ENCODE measurements around the gene DCAF7. TPM values are rescaled to one million over a fixed set of nuclear protein-coding genes. Genes with fewer than 3 reads are reported as not detected.

The DCAF7 gene
- total and polyA plus RNA-seq, 2 of the 4 experiments (the other 2 are of a cell fraction): 40.9 to 52.8 TPM

DNA sequence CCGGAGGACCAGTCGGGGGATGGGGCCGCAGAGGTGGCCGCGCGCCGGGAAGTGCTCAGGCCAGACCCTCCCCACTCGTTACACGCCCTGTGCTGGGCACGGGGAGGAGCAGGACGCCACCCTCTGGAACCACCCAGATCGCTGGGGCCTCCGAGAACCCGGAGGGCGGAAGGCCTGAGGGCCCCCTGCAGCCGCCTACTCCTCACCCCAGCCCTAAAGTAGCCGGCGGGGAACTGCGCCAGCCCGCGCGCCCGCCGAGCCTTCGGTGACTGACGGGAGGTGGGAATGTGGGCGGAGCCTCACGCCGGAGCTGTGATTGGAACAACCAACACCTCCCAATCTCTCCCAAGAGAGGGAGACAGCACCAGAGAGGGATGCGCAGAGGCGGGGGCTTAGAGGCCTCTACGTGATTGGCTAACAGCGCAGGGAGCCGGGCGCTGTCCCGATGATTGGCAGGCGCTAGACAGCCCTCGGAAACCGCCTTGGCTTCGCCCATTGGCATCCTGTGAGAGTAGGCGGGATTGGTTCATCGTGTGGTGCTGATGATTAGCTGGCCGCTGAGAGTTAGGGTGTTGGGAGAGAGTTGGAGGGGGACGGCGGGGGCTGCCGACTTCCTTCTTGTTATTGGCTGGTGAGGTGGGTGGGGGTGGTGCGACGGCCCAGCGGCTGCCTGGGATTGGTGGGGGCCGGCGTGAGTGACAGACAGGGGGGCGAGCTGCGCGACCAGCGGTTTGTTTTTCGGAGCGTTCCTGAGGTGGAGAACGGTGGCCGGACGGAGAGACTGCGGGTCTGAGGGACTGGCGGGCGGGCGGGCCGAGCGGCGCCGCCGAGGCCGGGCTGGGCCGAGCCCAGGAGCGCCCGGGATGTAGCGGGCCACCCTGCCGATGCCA lies 71.7 kb downstream of the DCAF7 start, which contains the start of gene MAP3K3:
Gene MAP3K3 (plus strand): TSS at position 734 of the 890 bp plus-strand sequence. CDS start 343 bp downstream, outside the sequence.
- no peaks in the 10 kb centered on the region for H3K27me3 ChIP-seq (ENCODE audit: control insufficient read depth, insufficient read depth, low read length)
- ChIA-PET CTCF (interaction anchor here (1.9 kb wide), 1 partner anchor 10 kb away, joined by 8 read pairs; no protein-coding TSS in a partner anchor), POLR2A (ENCODE audit: unreplicated experiment) (no interaction called here)
- H3K23ac ChIP-seq (ENCODE audit: low read depth, low read length): no peak within 1 kb of the TSS
- WGBS, 2 experiments (ENCODE audit: extremely low coverage in 2 of 2, insufficient read length in 1 of 2): 1% methylated on average over 17 of the region's 75 CpGs; no CpG with 5 or more reads in 1 of the 2 experiments
- H2AFZ ChIP-seq (replicated peaks; ENCODE audit: low read length, poor library complexity): peak within 1 kb of the TSS; percentile 94
- intact Hi-C loops (cut with micrococcal nuclease) (no loop called here), dilution Hi-C loops (cut with HindIII; ENCODE audit: low sequenced_read_pairs, unreplicated experiment) (no loop called here), in situ Hi-C loops (cut with MboI; ENCODE audit: low sequenced_read_pairs) (no loop called here)
- ATAC-seq (ENCODE audit: low read depth) (peak; percentile 91), DNase-seq (peak; percentile 100)
- H3K4ac ChIP-seq (ENCODE audit: low read depth, low read length): peak within 1 kb of the TSS; percentile 34
- 0 out of 2 replicates have a peak, but pooled peaks cover 3% of the 10 kb centered on the region for H3K9me1 ChIP-seq (ENCODE audit: insufficient read depth, low read length)
- H3K9ac ChIP-seq (ENCODE audit: low read depth, low read length): peak within 1 kb of the TSS; percentile 61
- H4K8ac ChIP-seq (ENCODE audit: low read depth in 2 of 2, low read length in 2 of 2): peak within 1 kb of the TSS; percentile 50 to 78; a peak in 2 of 4 replicates
- peak within 1 kb of the TSS; percentile 74 for H3K4me2 ChIP-seq (ENCODE audit: low read depth, low read length)
- no peaks in the 10 kb centered on the region for H3K36me3 ChIP-seq (ENCODE audit: control insufficient read depth, insufficient read depth, low read length)
- H4K20me1 ChIP-seq (ENCODE audit: insufficient read depth, low read length): peaks cover 12% of the 10 kb centered on the region
- peak within 1 kb of the TSS; percentile 65 for H3K4me3 ChIP-seq (ENCODE audit: insufficient read depth, low read depth, low read length)
- no peak within 1 kb of the TSS for H2BK15ac ChIP-seq (ENCODE audit: low read depth, low read length)
- peaks cover 5% of the 10 kb centered on the region; the same call in 1 of the 2 replicates for H3K4me1 ChIP-seq (ENCODE audit: control insufficient read depth, insufficient read depth, low read length)
- H2BK120ac ChIP-seq (ENCODE audit: low read depth, low read length): no peak within 1 kb of the TSS
- TF ChIP-seq CEBPB (IDR thresholded peaks at IDR 0.05; ENCODE audit: low read depth, low read length) (peak; percentile 68), POLR2A (IDR thresholded peaks at IDR 0.05; ENCODE audit: low read depth, low read length) (peak; percentile 60), FOS (IDR thresholded peaks at IDR 0.05; ENCODE audit: low read depth, low read length) (0 out of 2 replicates have a peak, but pooled peaks have one; percentile 3), MAZ (IDR thresholded peaks at IDR 0.05; ENCODE audit: borderline replicate concordance, low read depth, low read length) (peak; percentile 93; the same call in 1 of the 2 replicates), CHD1 (IDR thresholded peaks at IDR 0.05; ENCODE audit: low read depth, low read length) (no peak), CTCF (conservative IDR thresholded peaks at IDR 0.05; ENCODE audit: low read depth, low read length) (peak; percentile 27; the same call in 1 of the 2 replicates), RCOR1 (IDR thresholded peaks at IDR 0.05; ENCODE audit: insufficient replicate concordance, low read length) (peak; percentile 61)
- TF ChIP-seq, protein P1, sequence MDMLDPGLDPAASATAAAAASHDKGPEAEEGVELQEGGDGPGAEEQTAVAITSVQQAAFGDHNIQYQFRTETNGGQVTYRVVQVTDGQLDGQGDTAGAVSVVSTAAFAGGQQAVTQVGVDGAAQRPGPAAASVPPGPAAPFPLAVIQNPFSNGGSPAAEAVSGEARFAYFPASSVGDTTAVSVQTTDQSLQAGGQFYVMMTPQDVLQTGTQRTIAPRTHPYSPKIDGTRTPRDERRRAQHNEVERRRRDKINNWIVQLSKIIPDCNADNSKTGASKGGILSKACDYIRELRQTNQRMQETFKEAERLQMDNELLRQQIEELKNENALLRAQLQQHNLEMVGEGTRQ (IDR thresholded peaks at IDR 0.05; ENCODE audit: low read depth, low read length): no peak
- peak within 1 kb of the TSS; percentile 32 for H3K14ac ChIP-seq (replicated peaks; ENCODE audit: low read depth, low read length)
- no TSS peak for BruUV-seq (replicated peaks)
- H2BK5ac ChIP-seq (ENCODE audit: low read depth, low read length, poor library complexity, severe bottlenecking): peak within 1 kb of the TSS; percentile 21
- no peak within 1 kb of the TSS for H3K18ac ChIP-seq (ENCODE audit: low read depth, low read length)
- peak within 1 kb of the TSS; percentile 34; the same call in 1 of the 2 replicates for H4K91ac ChIP-seq (ENCODE audit: insufficient read depth, low read depth, low read length)
- H4K5ac ChIP-seq (ENCODE audit: low read depth, low read length): peak within 1 kb of the TSS; percentile 3; the same call in 1 of the 2 replicates
- no peak within 1 kb of the TSS for H3K56ac ChIP-seq (ENCODE audit: extremely low read depth, insufficient read depth, low read length)
- H2BK20ac ChIP-seq (ENCODE audit: low read depth, low read length): no peak within 1 kb of the TSS
- H2AK5ac ChIP-seq (ENCODE audit: low read depth, low read length): no peak within 1 kb of the TSS
- H3K27ac ChIP-seq (ENCODE audit: insufficient read depth, low read length): peak within 1 kb of the TSS; percentile 53
- no peaks in the 10 kb centered on the region for H3K9me3 ChIP-seq (ENCODE audit: control insufficient read depth, insufficient read depth, low read length)
- H2AK9ac ChIP-seq (replicated peaks; ENCODE audit: low read depth, low read length, poor library complexity): peak within 1 kb of the TSS; percentile 88
- peaks cover 9 to 32% of the 10 kb centered on the region in 2 experiments; a peak in 3 of 4 replicates for H3K79me1 ChIP-seq (ENCODE audit: low read depth in 1 of 2, low read length in 2 of 2)

Data from IMR-90 (cell line).